SU-DHL-6 (cell line): Measurements from ENCODE around the gene ACOT6.
"Not testable (repeated sequence)": the region's sequence is repeated elsewhere in the genome, so short reads cannot be mapped to it uniquely, and the experiment has no call there.

ENCODE experiments used
- H2AFZ ChIP-seq: fragments of 200-600 bp; sonication (generic); 2 replicates; pipeline ENCODE4 v1.6.1; 2014; ENCODE audit warnings: low read depth, mild to moderate bottlenecking, moderate library complexity, mixed read lengths, antibody characterized with exemption, low read length; ENCODE audit not compliant: severe bottlenecking
- H3F3A ChIP-seq: fragments of 200-600 bp; shearing (Covaris generic); 2 replicates; pipeline ENCODE4 v1.6.0; 2016; ENCODE audit warnings: antibody characterized with exemption, mild to moderate bottlenecking; ENCODE audit not compliant: insufficient read depth
- H3K27ac ChIP-seq: fragments of 200-600 bp; sonication (generic); 2 replicates; pipeline ENCODE4 v1.5.1; 2016; ENCODE audit warnings: low read depth, mild to moderate bottlenecking, low read length, moderate library complexity, mixed read lengths
- H3K27me3 ChIP-seq: fragments of 200-600 bp; sonication (generic), shearing (Covaris generic); 2 replicates; pipeline ENCODE4 v1.6.0; 2014; ENCODE audit warnings: mild to moderate bottlenecking, low read length
- H3K36me3 ChIP-seq: fragments of 200-600 bp; sonication (generic); 2 replicates; pipeline ENCODE4 v1.6.1; 2014; ENCODE audit warnings: mild to moderate bottlenecking, low read length, mixed read lengths
- H3K4me2 ChIP-seq: fragments of 300-600, 200-600 bp; shearing (Covaris generic), sonication (generic); 2 replicates; pipeline ENCODE4 v1.6.0; 2014; ENCODE audit warnings: low read length, low read depth, mild to moderate bottlenecking; ENCODE audit not compliant: poor library complexity, severe bottlenecking
- H3K4me3 ChIP-seq: fragments of 200-600 bp; sonication (generic); 2 replicates; pipeline ENCODE4 v1.5.1; 2014; ENCODE audit warnings: antibody characterized with exemption, low read length, mild to moderate bottlenecking, mixed read lengths; ENCODE audit not compliant: insufficient read depth, poor library complexity, severe bottlenecking
- H3K79me2 ChIP-seq: fragments of 200-600 bp; sonication (generic); 2 replicates; pipeline ENCODE4 v1.6.1; 2014; ENCODE audit warnings: mild to moderate bottlenecking, low read length, moderate library complexity; ENCODE audit not compliant: insufficient read depth
- H3K9ac ChIP-seq: fragments of 200-600 bp; sonication (generic); 2 replicates; pipeline ENCODE4 v1.7.0; 2014; ENCODE audit warnings: mild to moderate bottlenecking, low read length
- H3K9me2 ChIP-seq: fragments of 200-600 bp; sonication (generic); replicated peaks from 2 replicates; pipeline ENCODE4 v1.6.1; 2014; ENCODE audit warnings: low read length; ENCODE audit not compliant: insufficient read depth
- H3K9me3 ChIP-seq: fragments of 200-600 bp; sonication (generic); 2 replicates; pipeline ENCODE4 v1.6.1; 2014; ENCODE audit warnings: low read length, mixed read lengths; ENCODE audit not compliant: insufficient read depth
- H4K20me1 ChIP-seq: fragments of 200-600 bp; sonication (generic); 2 replicates; pipeline ENCODE4 v1.6.1; 2014; ENCODE audit warnings: low read depth, mild to moderate bottlenecking, antibody characterized with exemption, low read length, moderate library complexity, mixed read lengths
- EZH2phosphoT487 ChIP-seq: fragments of 200-600 bp; sonication (generic), shearing (Covaris generic); conservative IDR thresholded peaks from 2 replicates; pipeline ENCODE4 v1.6.1; 2018; ENCODE audit warnings: mild to moderate bottlenecking, antibody characterized with exemption, low read length, moderate library complexity, mixed read lengths
- TF ChIP-seq, protein P1 (sequence below): fragments of 200-600 bp; sonication (generic); IDR thresholded peaks from one replicate; pipeline ENCODE4 v1.5.1; 2017; ENCODE audit warnings: antibody characterized with exemption, mild to moderate bottlenecking, low read length, moderate library complexity; ENCODE audit not compliant: insufficient read depth, poor library complexity, severe bottlenecking

Gene ACOT6

DNA sequence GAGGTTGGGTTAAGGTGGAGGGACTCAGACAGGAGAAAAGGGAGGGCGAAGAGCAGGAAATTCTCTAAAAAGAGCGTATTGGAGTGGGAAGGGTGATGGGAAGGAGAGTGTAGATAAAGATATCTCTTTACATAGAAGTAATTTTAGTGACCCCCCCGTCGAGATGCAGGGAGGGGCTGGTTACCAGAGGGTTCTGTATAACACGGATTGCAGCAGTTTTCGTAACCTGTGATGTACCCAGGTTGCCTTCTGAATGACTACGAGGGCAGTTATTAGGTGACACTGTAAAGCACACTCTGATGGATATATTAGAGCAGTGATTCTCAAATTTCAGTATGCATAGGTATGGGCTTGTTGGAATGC, 32.9 kb downstream of the ACOT6 start:
- H3K27ac ChIP-seq = no peak overlapping the region

DNA sequence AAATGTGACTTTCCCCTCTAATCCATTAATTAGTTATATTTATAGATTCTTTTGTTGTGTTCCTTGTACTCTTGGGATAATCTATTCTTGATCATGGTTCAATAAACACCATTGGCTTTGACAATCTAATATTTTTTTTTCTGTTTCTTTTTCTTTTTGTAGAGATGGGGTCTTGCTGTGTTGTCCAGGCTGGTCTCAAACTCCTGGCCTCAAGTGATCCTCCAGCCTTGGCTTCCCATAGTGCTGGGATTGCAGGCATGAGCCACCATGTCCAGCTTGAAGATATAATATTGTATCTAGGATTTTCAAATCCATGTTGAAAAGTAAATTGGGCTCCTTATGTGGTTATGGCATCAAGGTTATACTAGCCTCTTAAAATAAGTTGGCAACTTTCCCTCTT, 38.7 kb downstream of the ACOT6 start:
- Histone ChIP-seq H4K20me1 (no peaks in the 10 kb centered on the region), H3K9me3 (no peaks in the 10 kb centered on the region), H3K9me2 (no peaks in the 10 kb centered on the region), H3K27me3 (no peaks in the 10 kb centered on the region), H2AFZ (no peak overlapping the region), H3K4me3 (no peak overlapping the region), H3K27ac (no peak overlapping the region), H3F3A (peaks cover 3% of the 10 kb centered on the region; the same call in 1 of the 2 replicates), H3K9ac (no peak overlapping the region), H3K79me2 (no peaks in the 10 kb centered on the region), H3K4me2 (no peak overlapping the region), H3K36me3 (no peaks in the 10 kb centered on the region)
- no peak for TF ChIP-seq EZH2phosphoT487
- TF ChIP-seq, protein P1, sequence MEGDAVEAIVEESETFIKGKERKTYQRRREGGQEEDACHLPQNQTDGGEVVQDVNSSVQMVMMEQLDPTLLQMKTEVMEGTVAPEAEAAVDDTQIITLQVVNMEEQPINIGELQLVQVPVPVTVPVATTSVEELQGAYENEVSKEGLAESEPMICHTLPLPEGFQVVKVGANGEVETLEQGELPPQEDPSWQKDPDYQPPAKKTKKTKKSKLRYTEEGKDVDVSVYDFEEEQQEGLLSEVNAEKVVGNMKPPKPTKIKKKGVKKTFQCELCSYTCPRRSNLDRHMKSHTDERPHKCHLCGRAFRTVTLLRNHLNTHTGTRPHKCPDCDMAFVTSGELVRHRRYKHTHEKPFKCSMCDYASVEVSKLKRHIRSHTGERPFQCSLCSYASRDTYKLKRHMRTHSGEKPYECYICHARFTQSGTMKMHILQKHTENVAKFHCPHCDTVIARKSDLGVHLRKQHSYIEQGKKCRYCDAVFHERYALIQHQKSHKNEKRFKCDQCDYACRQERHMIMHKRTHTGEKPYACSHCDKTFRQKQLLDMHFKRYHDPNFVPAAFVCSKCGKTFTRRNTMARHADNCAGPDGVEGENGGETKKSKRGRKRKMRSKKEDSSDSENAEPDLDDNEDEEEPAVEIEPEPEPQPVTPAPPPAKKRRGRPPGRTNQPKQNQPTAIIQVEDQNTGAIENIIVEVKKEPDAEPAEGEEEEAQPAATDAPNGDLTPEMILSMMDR = no peak

More for the DNA sequence above, 32.9 kb downstream of the ACOT6 start:
- no peaks in the 10 kb centered on the region for H3K27me3 ChIP-seq
- H3F3A ChIP-seq = 0 out of 2 replicates have a peak, but pooled peaks cover 3% of the 10 kb centered on the region
- H3K9me3 ChIP-seq = no peaks in the 10 kb centered on the region
- H2AFZ ChIP-seq = peak overlapping the region; percentile 99
- TF ChIP-seq EZH2phosphoT487 = no peak
- TF ChIP-seq, protein P1 = no peak
- H3K9me2 ChIP-seq = no peaks in the 10 kb centered on the region
- H3K36me3 ChIP-seq = no peaks in the 10 kb centered on the region
- peak overlapping the region; percentile 90 for H3K4me3 ChIP-seq
- H4K20me1 ChIP-seq = no peaks in the 10 kb centered on the region
- peak overlapping the region; percentile 72 for H3K9ac ChIP-seq
- no peaks in the 10 kb centered on the region for H3K79me2 ChIP-seq
- H3K4me2 ChIP-seq = peak overlapping the region; percentile 100

DNA sequence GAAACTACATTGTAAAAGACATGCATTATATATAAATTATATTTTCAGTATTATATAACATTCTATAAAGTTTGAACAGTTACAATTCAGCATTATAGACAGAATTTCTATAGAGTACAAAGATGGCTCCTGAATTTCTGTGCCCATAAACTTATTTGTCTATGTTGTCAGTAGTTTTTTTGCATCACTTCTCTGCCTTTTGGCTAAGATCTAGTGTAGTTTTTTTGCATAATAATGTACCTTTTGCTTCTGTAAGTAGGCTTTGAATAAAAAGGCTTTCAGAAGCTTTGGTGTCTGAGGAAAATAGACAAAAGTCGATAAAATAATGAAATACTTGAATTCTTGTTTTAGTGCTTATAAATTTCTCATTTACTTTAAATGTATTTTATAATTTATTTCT, 43.5 kb downstream of the ACOT6 start:
- Histone ChIP-seq H3K9me2 (no peaks in the 10 kb centered on the region), H3K36me3 (no peaks in the 10 kb centered on the region), H3F3A (peaks cover 4% of the 10 kb centered on the region; the same call in 1 of the 2 replicates), H4K20me1 (no peaks in the 10 kb centered on the region), H3K4me2 (no peak overlapping the region), H2AFZ (no peak overlapping the region), H3K4me3 (no peak overlapping the region), H3K9me3 (no peaks in the 10 kb centered on the region), H3K27me3 (no peaks in the 10 kb centered on the region), H3K27ac (no peak overlapping the region), H3K79me2 (no peaks in the 10 kb centered on the region), H3K9ac (no peak overlapping the region)
- TF ChIP-seq EZH2phosphoT487 = no peak
- TF ChIP-seq, protein P1 = no peak

DNA sequence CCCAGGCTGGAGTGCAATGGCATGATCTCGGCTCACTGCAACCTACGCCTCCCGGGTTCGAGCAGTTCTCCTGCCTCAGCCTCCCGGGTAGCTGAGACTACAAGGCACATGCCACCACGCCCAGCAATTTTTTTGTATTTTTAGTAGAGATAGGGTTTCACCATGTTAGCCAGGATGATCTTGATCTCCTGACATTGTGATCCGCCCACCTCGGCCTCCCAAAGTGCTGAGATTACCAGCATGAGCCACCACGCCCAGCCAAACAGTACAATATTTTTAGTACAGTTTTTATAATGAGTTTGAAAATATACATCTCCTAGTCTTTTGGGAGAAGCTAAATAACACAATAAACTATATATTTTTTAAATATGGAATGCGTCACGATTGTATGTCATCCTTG, 46.9 kb downstream of the ACOT6 start:
- not testable (repeated sequence) for H4K20me1 ChIP-seq, H3K79me2 ChIP-seq, H3K9ac ChIP-seq, H3K36me3 ChIP-seq, H3F3A ChIP-seq, H3K4me3 ChIP-seq, H3K27me3 ChIP-seq, H3K4me2 ChIP-seq, H3K9me2 ChIP-seq, H3K27ac ChIP-seq, H3K9me3 ChIP-seq, H2AFZ ChIP-seq
